Endothelial cell (in vitro differentiated cells): ENCODE measurements around the gene RELN. TPM values are rescaled to one million over a fixed set of nuclear protein-coding genes. Genes with fewer than 3 reads are reported as not detected.

Source experiments
- DNase-seq: peaks from one replicate; pipeline ENCODE4 v3.0.0; 2021; ENCODE audit warnings: low spot score
- H3K27ac Mint-ChIP-seq: one replicate; pipeline ENCODE4 v1.8.0; 2021; ENCODE audit warnings: mixed read lengths, inconsistent platforms; ENCODE audit not compliant: unreplicated experiment
- H3K27me3 Mint-ChIP-seq: one replicate; pipeline ENCODE4 v1.8.0; 2021; ENCODE audit warnings: mild to moderate bottlenecking, moderate library complexity, mixed read lengths, inconsistent platforms; ENCODE audit not compliant: unreplicated experiment
- H3K36me3 Mint-ChIP-seq: one replicate; pipeline ENCODE4 v1.8.0; 2021; ENCODE audit warnings: mild to moderate bottlenecking, low read depth, mixed read lengths, inconsistent platforms; ENCODE audit not compliant: unreplicated experiment
- H3K4me1 Mint-ChIP-seq: one replicate; pipeline ENCODE4 v1.8.0; 2021; ENCODE audit warnings: mild to moderate bottlenecking, mixed read lengths, inconsistent platforms; ENCODE audit not compliant: unreplicated experiment
- H3K4me3 Mint-ChIP-seq: one replicate; pipeline ENCODE4 v1.8.0; 2021; ENCODE audit warnings: mild to moderate bottlenecking, mixed read lengths, inconsistent platforms; ENCODE audit not compliant: unreplicated experiment
- H3K9me3 Mint-ChIP-seq: one replicate; pipeline ENCODE4 v1.8.0; 2021; ENCODE audit warnings: mixed read lengths, inconsistent platforms; ENCODE audit not compliant: unreplicated experiment
- CTCF ChIP-seq: fragments of 200-600 bp; sonication (generic); IDR thresholded peaks from one replicate; pipeline ENCODE4 v1.5.0; 2021; ENCODE audit warnings: antibody characterized with exemption; ENCODE audit not compliant: unreplicated experiment
- total RNA-seq: library from RNA; stranded (reverse); fragmentation: NEBNext Ultra II Directional; extraction: Animal tissue kit (Norgen Biotek cat#: 25700); gene quantifications from one replicate; pipeline ENCODE4 v1.2.1, GENCODE V29; 2021; ENCODE audit not compliant: unreplicated experiment

Gene RELN
- total RNA-seq, 1 donor from 2014 or later = 2.3 TPM

DNA sequence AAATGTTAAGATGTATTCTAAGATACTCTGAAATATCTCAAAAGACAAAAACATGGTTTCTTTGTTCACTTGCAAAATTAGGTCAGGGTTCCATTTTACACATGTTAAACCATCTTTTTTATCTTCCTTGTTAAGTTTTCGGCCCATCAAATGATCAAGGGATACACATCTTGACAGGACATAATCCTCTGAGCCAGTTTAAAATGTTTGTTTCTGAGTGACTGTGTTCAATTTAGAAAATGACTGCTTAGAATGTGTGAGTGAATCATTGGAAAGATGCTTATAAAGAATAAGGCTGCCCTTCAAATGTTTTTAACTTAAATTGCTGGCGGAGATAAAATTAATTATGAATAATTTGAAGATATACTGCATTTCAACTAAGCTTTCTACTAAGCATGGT lies 447.5 kb downstream of the RELN start:
- no peak for TF ChIP-seq CTCF
- Mint-ChIP-seq H3K27me3 (peaks cover 2% of the 10 kb centered on the region), H3K4me3 (no peak overlapping the region), H3K9me3 (no peaks in the 10 kb centered on the region), H3K4me1 (no peaks in the 10 kb centered on the region), H3K27ac (no peak overlapping the region), H3K36me3 (no peaks in the 10 kb centered on the region)
- no peak for DNase-seq

DNA sequence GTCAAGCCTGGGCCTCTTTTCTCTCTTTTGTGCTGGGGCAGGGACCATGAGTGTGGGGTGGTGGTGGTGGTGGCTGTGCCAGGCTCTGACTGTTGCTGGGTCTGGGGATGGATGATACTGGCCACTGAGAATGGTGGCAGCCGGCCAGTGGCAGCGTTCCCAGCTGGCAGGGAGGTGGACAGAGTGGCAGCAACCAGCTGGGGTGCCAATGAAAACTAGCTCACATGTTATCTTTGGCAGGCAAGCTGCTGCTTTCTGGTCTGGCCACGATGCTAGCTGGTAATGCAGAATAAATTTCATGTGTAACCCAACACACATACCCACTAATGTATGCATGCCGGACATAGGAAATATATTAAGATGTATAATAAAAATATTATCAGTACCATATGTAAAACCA lies 448.4 kb downstream of the RELN start:
- Mint-ChIP-seq H3K27ac (no peak overlapping the region), H3K9me3 (no peaks in the 10 kb centered on the region), H3K36me3 (no peaks in the 10 kb centered on the region), H3K27me3 (peaks cover 2% of the 10 kb centered on the region), H3K4me1 (no peaks in the 10 kb centered on the region), H3K4me3 (no peak overlapping the region)
- no peak for TF ChIP-seq CTCF
- DNase-seq = no peak

DNA sequence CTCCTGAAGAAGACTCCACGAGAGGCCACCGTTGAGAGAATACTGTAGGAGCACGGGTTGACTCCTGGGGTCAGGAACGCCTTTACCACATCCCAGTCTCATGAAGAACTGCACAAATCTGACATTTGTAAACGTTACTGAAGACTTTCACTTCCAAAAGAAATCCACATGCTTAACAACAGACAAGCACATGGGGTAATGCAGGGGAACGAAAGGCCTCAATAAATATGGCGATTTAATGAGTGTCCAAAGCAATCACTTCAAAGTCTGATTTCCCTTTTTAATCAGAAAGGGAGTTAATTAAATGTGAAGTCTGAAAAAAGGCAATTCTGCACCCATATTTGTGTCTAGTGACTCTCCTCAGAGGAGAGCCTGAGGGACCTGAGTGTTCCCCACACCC lies 449.1 kb downstream of the RELN start:
- Mint-ChIP-seq H3K27ac (no peak overlapping the region), H3K36me3 (no peaks in the 10 kb centered on the region), H3K4me3 (no peak overlapping the region), H3K9me3 (no peaks in the 10 kb centered on the region), H3K27me3 (peaks cover 2% of the 10 kb centered on the region), H3K4me1 (no peaks in the 10 kb centered on the region)
- DNase-seq = no peak
- TF ChIP-seq CTCF = no peak

DNA sequence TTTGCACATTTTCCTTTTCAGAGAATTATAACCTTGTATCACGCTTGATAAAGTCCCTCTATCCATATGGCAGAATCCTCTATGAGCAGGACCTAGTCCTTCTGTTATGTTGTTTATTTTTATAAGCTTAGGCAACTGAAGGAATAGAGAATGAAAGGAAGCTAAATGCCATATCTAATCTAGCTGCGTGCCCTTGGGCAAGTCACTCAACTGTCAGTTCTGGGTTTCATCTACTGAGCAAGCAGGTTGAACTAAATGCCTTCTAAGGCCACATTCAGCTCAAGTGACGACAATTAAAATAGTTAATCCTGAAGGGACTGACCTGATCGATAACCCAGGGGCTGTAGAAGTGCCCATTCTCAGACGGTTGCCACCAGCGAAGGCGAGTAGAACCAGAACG lies 449.6 kb downstream of the RELN start:
- no peak overlapping the region for H3K27ac Mint-ChIP-seq
- H3K4me1 Mint-ChIP-seq = no peaks in the 10 kb centered on the region
- H3K9me3 Mint-ChIP-seq = no peaks in the 10 kb centered on the region
- H3K27me3 Mint-ChIP-seq = peaks cover 2% of the 10 kb centered on the region
- TF ChIP-seq CTCF = no peak
- no peak for DNase-seq
- no peak overlapping the region for H3K4me3 Mint-ChIP-seq
- H3K36me3 Mint-ChIP-seq = no peaks in the 10 kb centered on the region

DNA sequence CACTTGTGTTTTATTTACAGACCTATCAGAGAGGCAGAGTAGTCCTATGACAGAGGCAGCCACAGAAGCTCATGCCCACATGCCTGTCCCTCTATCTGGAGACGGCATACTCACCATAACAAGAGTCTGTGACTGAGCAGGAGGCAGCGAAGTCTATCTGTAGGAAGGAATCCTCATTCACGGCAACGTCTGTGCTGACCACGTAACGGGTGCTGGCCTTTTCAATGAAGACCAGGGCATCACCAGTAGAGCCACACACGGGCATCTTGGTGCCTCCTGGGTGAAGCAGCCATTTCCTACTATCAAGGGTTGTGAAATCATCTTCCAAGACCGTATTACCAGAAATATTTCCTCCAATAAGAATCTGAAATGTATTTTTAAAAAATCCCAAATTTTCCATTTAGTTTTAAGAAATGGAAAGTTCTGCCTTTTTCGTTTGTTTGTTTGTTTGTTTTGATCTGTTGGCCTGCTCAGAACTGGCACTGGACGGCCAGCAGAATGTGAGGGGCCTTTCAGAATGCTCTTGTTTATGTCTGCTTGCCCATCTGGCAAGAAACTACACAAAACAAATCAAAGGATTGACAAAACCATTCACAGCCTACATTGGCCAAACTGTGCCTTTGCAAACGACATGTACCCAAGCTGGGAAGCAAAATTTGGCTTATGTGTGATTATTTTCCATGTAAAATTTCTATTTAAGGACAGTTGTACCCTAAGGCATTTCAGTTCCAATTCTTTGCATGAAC lies 450.3 kb downstream of the RELN start:
- H3K36me3 Mint-ChIP-seq = no peaks in the 10 kb centered on the region
- H3K4me3 Mint-ChIP-seq = no peak overlapping the region
- no peaks in the 10 kb centered on the region for H3K4me1 Mint-ChIP-seq
- no peaks in the 10 kb centered on the region for H3K9me3 Mint-ChIP-seq
- no peak overlapping the region for H3K27ac Mint-ChIP-seq
- TF ChIP-seq CTCF = no peak
- peaks cover 2% of the 10 kb centered on the region for H3K27me3 Mint-ChIP-seq
- no peak for DNase-seq
